Osteocyte (in vitro differentiated cells): Measurements from ENCODE around the gene SYCN. TPM values are rescaled to one million over a fixed set of nuclear protein-coding genes. Genes with fewer than 3 reads are reported as not detected.

Experiments
- DNase-seq: peaks from one replicate; pipeline ENCODE4 v3.0.0; 2021; ENCODE audit warnings: mixed read lengths; ENCODE audit not compliant: unreplicated experiment; ENCODE audit errors: extremely low spot score
- H3K27ac Mint-ChIP-seq: one replicate; pipeline ENCODE4 v1.8.0; 2021; ENCODE audit warnings: mild to moderate bottlenecking, mixed read lengths; ENCODE audit not compliant: unreplicated experiment
- H3K27me3 Mint-ChIP-seq: one replicate; pipeline ENCODE4 v1.8.0; 2021; ENCODE audit warnings: mixed read lengths; ENCODE audit not compliant: unreplicated experiment
- H3K36me3 Mint-ChIP-seq: one replicate; pipeline ENCODE4 v1.8.0; 2021; ENCODE audit warnings: mixed read lengths; ENCODE audit not compliant: unreplicated experiment
- H3K4me1 Mint-ChIP-seq: one replicate; pipeline ENCODE4 v1.8.0; 2021; ENCODE audit warnings: mixed read lengths; ENCODE audit not compliant: unreplicated experiment
- H3K4me3 Mint-ChIP-seq: one replicate; pipeline ENCODE4 v1.8.0; 2021; ENCODE audit warnings: mild to moderate bottlenecking, moderate library complexity, mixed read lengths; ENCODE audit not compliant: unreplicated experiment
- H3K9me3 Mint-ChIP-seq: one replicate; pipeline ENCODE4 v1.8.0; 2021; ENCODE audit warnings: mixed read lengths; ENCODE audit not compliant: unreplicated experiment
- total RNA-seq: library from RNA; stranded (reverse); gene quantifications from 2 replicates; pipeline ENCODE4 v1.2.1, GENCODE V29; 2021
- TF ChIP-seq, protein P1 (sequence below): fragments of 200-600 bp; sonication (generic); IDR thresholded peaks from 2 replicates; pipeline ENCODE4 v1.5.0; 2021; ENCODE audit warnings: antibody characterized with exemption, mild to moderate bottlenecking, moderate library complexity

SYCN gene
- total RNA-seq, 1 donor from 2014 or later, result not detected

DNA sequence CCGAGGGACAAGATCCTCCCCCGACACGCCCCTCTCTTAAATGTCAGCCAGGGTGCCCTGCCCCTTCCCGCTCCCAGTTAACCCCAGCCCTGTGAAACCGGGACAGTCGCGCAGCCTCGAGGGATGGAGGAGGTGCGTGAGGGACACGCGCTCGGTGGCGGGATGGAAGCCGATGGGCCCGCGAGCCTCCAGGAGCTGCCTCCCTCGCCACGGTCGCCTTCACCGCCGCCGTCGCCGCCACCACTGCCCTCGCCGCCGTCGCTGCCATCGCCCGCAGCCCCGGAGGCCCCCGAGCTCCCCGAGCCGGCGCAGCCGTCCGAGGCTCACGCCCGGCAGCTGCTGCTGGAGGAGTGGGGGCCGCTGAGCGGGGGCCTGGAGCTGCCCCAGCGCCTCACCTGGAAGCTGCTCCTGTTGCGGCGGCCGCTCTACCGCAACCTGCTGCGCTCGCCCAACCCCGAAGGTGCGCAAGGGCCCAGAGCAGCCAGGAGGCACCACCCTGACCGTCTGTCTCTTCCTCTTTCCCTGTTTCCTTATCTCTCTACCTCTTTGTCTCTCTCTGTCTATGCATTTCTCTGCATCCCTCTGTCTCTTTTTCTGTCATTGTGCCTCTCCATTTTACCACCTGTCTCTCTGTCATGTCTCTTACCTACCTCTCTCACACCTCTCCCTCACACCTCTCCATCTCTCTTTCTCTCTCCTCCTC lies 7.1 kb downstream of the SYCN start, which contains the start of gene NCCRP1:
Gene NCCRP1, plus strand, starts transcription at position 105 of the 703 bp plus-strand sequence. Its CDS starts 19 bp downstream, at position 124.
- peaks cover 58% of the 10 kb centered on the region for H3K27me3 Mint-ChIP-seq
- H3K4me3 Mint-ChIP-seq, result no peak within 1 kb of the TSS

DNA sequence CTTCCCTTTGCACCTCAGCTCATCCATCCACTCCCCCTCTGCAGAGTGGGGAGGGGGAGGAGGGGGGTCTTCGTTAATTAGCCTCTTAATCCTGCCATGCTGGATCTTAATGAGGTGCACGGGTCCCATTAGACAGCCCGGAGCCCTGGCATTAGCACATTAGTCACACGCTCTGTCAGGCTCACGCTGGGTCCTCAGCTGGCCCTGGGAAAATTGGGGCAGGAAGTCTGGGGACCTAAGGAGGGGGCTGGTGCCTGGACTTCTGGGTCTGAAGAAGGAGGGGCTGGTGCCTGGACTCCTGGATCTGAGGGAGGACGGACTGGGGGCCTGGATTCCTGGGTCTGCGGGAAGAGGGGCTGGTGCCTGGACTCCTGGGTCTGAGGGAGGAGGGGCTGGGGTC lies 7.7 kb downstream of the SYCN start:
- Mint-ChIP-seq H3K9me3 (no peaks in the 10 kb centered on the region), H3K4me3 (no peak overlapping the region), H3K27me3 (peaks cover 54% of the 10 kb centered on the region), H3K4me1 (peaks cover 8% of the 10 kb centered on the region), H3K36me3 (no peaks in the 10 kb centered on the region), H3K27ac (no peak overlapping the region)
- DNase-seq, result no peak
- TF ChIP-seq, protein P1, sequence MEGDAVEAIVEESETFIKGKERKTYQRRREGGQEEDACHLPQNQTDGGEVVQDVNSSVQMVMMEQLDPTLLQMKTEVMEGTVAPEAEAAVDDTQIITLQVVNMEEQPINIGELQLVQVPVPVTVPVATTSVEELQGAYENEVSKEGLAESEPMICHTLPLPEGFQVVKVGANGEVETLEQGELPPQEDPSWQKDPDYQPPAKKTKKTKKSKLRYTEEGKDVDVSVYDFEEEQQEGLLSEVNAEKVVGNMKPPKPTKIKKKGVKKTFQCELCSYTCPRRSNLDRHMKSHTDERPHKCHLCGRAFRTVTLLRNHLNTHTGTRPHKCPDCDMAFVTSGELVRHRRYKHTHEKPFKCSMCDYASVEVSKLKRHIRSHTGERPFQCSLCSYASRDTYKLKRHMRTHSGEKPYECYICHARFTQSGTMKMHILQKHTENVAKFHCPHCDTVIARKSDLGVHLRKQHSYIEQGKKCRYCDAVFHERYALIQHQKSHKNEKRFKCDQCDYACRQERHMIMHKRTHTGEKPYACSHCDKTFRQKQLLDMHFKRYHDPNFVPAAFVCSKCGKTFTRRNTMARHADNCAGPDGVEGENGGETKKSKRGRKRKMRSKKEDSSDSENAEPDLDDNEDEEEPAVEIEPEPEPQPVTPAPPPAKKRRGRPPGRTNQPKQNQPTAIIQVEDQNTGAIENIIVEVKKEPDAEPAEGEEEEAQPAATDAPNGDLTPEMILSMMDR, result no peak

More for the DNA sequence above, 7.1 kb downstream of the SYCN start, which contains the start of gene NCCRP1:
- Mint-ChIP-seq H3K27ac (no peak within 1 kb of the TSS), H3K9me3 (no peaks in the 10 kb centered on the region), H3K36me3 (no peaks in the 10 kb centered on the region), H3K4me1 (peaks cover 8% of the 10 kb centered on the region)
- TF ChIP-seq, protein P1, result no peak
- no peak for DNase-seq

DNA sequence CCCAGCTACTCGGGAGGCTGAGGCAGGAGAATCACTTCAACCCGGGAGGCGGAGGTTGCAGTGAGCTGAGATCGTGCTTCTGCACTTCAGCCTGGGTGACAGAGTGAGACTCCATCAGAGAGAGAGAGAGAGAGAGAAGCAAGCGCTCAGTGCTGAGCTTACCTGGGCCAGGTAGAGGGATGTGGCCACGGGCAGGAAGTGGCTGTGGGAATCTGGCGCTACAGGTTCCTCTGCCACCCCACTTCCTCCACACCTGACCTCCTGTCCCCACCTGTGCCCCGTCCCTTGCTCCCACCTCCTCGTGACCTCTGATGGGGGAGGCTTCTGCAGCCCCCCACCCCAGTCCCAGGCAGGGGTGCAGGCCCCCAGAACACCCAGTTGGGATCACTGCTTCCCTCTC lies 8.3 kb downstream of the SYCN start:
- Mint-ChIP-seq H3K27me3 (peaks cover 50% of the 10 kb centered on the region), H3K9me3 (no peaks in the 10 kb centered on the region), H3K4me1 (peaks cover 8% of the 10 kb centered on the region), H3K4me3 (no peak overlapping the region), H3K27ac (no peak overlapping the region), H3K36me3 (no peaks in the 10 kb centered on the region)
- DNase-seq, result no peak
- TF ChIP-seq, protein P1, result no peak

DNA sequence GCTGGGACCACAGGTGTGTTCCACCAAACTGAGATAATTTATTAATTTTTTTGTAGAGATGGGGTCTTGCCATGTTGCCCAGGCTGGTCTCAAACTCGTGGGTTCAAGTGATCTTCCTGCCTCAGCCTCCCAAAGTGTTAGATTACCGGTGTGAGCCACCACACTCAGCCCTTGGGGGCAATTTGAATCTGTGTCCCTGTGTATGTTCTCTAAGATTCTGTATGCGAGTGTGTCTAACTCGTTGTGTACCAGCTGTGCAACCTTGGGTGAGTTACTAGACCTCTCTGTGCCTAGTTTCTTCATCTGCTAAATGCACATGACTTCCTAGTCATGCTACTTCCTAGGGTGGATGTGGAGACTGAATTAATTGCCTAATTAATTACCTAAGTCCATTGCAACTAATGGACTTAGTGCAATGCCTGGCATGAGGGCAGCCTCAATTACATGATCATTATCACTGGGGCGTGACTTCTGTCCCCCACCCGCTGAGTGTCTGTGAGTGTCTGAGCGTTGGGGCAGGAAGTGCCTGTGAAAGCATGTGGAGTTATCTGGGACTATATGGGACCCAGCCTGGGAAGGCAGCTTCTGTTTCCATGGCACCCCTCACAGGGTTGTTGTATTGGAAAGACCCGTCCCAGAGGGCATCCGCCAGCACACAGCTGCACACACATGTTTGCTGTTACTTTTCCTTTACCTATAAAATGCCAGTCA lies 9.1 kb downstream of the SYCN start:
- no peak for DNase-seq
- H3K9me3 Mint-ChIP-seq, result no peaks in the 10 kb centered on the region
- peaks cover 52% of the 10 kb centered on the region for H3K27me3 Mint-ChIP-seq
- no peak overlapping the region for H3K4me3 Mint-ChIP-seq
- no peak overlapping the region for H3K27ac Mint-ChIP-seq
- no peaks in the 10 kb centered on the region for H3K36me3 Mint-ChIP-seq
- peaks cover 8% of the 10 kb centered on the region for H3K4me1 Mint-ChIP-seq
- TF ChIP-seq, protein P1, result no peak

DNA sequence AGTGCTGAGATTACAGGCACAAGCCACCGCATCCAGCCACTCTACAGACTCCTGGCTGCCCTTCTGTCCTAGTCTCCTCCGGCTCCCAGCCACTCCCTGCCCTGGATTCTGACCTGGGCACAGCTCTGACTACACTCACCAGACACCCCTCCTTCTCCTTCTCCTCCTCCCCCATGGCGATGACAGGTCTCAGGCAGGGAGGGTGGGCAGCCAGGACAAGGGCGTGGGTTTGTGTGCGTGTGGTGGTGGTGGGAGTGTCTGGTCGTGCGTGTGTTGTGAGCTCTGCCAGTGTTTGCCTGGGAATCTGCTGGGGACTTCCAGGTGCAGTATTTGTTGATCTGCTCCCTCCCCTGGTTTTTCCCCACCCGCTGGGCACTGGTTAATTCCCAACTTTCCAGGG lies 10.3 kb downstream of the SYCN start:
- Mint-ChIP-seq H3K9me3 (no peaks in the 10 kb centered on the region), H3K4me3 (no peak overlapping the region), H3K27ac (no peak overlapping the region), H3K27me3 (peaks cover 52% of the 10 kb centered on the region), H3K36me3 (no peaks in the 10 kb centered on the region), H3K4me1 (peaks cover 8% of the 10 kb centered on the region)
- TF ChIP-seq, protein P1, result no peak
- DNase-seq, result no peak
